DMS153 treated with DMSO at 0.1 percent for 48 hours (cell line): ENCODE results near the gene KSR2.

ENCODE experiments used
- DNase-seq: peaks from one replicate; lab custom pipeline; 2025; ENCODE audit not compliant: unreplicated experiment; lab: John Stamatoyannopoulos, UW

Gene KSR2

DNA sequence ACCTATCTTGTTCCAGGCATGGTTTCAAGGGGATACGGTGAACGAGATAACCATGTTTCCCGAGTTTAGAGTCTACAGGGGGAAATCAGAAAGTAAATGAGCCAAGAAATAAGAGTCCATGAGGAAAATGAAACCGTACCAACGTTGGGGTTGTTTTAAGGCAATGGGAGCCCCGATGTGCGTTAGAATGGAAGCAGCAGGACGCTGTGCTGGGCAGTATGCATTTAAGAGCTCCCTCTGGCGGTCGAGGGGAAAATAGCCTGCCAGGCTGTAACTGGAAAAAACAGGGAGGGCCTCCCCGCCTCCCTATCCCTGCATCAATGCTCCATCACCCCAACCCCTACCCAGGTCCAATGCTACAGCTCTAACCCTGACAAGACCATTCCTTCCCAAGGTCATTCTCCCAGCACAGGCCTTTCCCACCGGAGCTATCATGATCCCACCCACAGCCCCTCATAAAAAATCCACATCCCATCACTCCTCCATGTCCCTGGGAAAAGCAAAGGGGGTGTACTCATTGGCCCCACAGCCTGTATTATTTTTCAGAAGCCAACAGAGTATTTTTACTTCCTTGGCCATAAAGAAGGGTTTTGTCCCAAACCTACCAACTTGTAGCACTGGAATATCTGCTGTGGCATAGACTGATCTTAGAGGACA, 381.0 kb downstream of the KSR2 start:
- DNase-seq, result peak; percentile 41

DNA sequence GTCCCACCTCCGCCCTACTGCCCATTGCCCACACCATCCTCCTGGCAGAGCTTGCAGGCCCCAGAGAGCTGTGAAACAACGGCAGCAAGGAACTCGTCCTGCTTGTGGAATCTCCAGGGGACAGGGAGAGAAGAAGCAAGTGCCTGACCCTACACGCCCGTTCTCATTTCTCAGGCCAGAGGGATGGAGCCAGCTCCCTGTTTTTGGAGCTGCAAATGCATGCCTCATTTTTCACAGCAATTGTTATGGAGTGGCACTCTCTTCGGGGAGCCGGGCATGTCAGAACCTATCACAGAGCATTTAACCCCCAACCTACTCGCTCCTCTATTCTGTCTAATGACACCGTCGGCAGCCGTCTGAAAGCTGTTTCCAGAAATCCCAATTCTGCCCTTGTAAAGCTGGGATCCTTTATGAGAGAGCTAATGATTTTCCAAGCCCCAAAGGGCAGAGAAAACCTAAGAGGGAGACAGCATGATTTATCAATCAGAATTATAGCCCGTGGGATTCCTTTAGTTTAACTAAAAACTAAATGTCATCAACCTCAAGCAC, 385.0 kb downstream of the KSR2 start:
- no peak for DNase-seq

DNA sequence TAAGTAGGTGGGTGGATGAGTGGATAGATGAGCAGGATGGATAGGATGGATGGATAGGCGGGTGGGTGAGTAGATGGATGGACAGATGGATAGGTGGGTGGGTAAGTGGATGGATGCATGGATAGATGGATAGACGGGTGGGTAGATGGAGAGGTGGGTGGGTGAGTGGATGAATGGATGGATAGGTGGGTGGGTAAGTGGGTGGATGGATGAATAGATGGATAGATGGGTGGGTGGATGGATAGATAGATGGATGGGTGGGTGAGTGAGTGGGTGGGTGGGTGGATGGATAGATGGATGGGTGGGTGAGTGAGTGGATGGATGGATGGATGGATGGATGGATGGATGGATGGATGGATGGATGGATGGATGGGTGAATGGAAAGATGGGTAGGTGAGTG, 385.7 kb downstream of the KSR2 start:
- DNase-seq, result no peak

DNA sequence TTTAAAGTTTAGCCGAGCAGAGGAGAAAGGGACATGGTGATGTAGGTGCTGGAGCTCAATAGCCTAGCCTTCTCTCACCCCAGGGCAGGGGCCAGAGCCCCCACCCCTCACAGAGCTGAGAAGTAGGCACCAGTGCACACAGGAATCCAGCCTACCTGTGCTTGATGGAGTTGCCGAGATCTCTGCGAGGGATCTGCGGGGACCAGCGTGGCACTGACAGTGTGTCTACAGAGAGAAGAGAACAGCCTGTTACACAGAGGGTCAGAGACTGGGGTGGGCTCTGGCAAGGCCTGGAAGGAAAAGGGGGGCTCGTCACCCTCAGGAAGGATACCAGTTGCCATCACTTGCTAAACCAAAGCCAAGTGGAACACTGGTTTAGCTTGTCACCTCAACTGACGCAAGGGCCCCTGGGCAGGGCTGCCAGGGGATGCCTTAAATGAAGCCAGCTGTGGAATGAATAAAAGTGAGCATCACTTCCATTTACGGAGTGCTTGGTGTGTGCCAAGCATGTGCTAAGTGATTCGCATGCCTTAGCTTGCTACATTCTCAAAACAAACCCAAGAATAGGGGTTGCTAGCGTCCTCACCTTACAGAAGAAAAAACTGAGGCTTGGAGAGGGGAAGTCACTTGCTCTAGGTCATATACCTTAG, 386.5 kb downstream of the KSR2 start:
- DNase-seq, result no peak

DNA sequence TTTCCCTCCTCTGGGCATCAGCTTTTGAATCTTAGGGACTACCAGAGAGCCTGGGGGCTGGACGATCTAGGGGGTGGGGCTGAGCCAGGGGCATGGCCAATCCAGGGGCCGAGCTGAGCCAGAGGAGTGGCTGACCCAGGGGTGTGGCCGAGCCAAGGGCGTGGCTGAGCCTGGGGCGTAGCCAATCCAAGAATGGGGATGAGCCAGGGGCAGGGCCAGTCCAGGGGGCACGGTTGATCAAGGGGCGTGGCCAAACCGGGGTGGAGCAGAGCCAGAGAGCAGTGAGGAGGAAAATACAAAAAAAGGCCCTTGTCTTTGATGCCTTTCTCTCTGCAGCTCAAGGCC, 388.1 kb downstream of the KSR2 start:
- DNase-seq, result no peak

DNA sequence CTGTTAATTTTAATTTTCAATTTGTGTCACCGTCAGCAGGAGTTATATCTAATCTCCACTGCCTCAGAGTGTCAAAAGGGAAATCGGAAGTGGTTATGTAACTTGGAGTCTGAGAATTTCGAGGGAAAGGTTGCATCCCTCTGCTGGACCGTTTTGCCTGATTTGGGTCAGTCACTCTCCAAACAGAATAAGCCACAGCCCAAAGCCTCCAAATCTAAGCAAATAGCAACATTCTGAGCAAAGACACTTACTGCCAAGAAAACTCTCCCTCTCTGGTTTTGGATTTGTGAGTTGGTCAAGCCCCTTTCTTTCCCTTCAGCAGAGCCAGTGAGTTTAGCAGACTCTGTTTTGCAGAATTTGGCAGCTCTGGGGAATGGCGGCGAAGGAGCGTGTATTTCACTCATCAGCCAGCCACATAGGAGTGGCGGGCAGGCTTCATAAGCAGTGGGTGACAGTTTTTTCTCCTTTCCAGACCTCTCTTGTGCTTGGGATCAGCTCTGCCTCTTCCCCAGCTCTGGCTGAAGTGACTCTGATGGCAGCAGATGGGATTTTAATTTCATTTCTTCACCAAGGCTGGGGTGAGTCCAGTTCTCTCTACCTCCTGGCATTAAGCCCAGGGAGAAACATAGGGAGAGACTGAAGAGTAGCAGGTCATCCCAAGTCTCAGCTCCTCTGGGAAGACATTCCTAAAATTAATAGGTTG, 388.6 kb downstream of the KSR2 start:
- no peak for DNase-seq

DNA sequence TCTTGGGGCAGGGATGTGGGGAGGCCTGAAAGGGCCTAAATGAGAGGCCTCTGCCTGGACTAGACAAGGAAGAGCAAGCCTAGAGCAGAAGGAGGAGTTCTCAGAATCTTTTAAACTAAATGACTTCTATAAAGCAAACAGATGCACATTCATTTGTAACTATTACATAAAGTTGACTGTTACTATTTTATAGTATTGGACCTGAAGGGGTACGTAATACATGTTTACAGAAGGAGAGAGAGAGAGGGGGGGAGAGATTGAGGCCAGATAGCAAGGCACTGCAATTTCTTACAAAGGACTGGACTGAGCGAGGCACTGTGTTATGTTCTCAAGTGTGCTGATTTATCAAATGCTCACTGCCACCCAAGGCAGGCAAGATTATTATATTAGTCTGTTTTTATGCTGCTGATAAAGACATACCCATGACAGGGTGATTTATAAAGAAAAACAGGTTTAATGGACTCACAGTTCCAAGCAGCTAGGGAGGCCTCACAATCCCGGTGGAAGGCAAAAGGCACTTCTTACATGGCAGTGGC, 391.6 kb downstream of the KSR2 start:
- DNase-seq, result no peak

DNA sequence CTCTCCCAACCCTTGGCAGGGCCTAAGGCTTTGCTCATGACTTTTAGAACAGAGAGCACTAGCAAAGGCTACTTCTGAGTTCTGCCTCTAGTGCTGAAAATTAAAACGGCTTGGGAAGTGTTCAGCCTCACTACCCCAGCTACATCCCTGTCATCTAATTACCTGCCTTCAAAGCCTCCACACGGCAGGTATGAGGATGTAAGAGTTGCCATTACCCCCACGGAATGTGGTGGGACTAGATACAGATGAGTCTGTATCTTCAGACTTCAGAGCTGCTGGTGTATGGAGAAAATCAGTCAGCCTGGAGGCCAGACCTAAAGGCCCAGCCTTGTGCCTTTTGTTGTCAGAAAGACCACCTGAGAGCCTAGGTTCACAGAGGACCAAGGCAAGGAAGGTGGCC, 392.7 kb downstream of the KSR2 start:
- no peak for DNase-seq

DNA sequence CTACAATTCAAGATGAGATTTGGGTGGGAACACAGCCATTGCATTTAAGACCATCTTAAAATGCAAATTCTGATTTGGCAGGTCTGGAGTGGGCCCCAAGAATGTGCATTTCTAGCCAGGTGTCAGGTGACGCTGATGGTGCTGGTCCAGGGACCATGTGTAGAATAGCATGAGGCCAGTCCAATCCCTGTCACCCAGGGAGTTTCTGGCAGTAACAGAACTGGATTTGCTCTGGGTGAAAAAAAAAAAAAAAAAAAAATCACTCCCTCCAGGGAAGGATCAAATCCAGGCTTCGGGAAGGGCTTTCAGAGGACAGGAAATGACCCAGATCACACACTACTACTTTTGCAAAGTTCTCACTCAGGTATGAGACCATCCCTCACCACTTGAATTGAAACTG, 394.1 kb downstream of the KSR2 start:
- DNase-seq, result no peak

DNA sequence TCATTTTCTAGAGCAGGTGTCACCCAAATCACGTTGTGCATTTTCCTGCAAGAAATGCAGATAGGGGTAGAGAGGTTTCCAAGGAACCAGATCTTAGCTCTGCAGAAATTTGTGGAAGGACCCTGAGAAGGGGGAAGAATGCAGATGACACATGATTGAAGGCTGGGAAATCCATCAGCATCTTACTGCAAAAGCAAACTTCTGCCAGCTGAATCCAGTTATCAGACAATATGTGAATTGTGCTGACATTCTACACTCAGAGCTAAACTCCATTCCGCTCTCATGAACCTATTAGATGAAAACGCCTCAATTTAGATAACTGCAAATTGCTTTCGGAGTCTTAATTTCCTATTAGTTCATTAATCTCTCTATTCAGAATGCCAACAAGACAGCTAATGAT, 396.0 kb downstream of the KSR2 start:
- DNase-seq, result no peak

DNA sequence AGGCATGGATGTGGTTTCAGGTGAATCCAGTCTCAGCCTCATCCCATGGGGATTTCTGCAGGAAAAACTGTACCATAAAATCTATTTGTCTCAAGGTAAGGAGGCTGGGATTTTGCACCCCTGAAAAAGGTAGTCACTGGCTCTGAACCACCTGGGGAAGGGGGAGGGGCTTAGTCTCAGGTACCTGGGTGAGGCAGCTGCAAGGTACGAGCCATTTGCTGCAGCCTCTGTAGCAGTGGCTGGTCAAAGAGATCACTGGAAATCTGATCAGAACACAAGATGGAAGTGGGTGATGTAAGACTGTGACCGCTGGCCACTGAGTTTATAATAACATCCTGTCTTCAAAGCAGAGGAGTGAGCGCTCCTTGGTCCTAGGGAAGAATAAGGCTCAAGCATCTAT, 397.5 kb downstream of the KSR2 start:
- no peak for DNase-seq

DNA sequence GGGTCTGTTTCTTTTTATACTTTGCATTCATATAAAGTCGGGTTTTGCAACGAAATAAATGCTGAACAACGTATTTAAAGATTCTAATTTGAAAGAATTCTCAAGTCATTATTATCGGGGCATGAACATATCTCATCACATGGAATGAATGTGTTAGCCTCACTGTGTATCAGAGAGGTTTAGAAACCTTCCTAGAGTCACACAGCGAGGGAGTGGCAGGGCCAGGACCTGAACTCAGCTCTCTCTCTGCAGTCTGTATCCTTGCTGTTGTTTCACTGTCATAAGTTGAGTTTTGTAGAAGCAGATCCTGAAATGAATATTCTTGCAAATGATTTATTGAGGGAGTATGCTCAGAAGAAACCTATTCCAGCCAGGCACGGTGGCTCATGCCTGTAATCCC, 398.2 kb downstream of the KSR2 start:
- DNase-seq, result no peak

DNA sequence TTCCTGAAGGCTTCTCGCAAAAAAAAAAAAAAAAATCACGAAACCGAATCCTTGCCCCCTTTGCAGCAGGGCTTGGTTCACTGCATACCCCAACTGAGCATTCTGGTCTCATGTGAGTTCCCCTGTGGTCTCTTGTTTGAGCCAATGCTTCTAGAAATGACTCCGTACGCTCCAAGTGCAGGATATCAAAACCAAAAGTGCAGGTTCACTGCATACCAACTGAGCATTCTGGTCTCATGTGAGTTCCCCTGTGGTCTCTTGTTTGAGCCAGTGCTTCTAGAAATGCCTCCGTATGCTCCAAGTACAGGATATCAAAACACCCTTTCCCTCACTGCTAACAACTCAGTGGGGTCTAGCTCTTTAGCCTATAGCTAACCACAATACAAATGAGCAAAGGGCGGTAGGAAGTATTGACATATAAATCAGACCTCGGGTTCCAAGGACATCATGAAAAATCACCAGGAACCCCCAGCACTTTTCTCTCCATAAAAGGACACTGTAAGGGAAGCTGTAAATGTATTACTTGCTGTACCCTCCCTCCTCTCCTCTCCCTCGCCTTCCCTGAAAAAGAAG, 401.1 kb downstream of the KSR2 start:
- DNase-seq, result no peak

DNA sequence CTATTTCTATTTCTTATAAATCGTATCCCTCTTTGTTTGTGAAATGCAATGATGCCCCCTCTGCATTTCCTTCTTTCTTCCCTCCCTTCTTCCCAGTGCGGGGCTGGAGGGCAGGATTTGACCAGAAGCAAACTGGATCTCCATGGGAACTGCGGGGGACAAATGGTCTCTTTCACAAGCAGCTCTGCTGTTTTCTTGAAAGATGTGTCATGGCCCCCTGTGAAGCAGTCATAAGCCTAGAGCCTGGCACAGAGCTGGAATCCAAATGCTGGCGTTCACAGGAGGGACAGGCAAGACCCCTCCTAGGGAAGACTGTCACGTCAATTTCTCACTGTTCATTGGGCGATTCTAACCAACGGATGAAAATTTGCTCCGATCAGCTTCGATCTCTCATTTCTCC, 403.9 kb downstream of the KSR2 start:
- DNase-seq, result no peak

DNA sequence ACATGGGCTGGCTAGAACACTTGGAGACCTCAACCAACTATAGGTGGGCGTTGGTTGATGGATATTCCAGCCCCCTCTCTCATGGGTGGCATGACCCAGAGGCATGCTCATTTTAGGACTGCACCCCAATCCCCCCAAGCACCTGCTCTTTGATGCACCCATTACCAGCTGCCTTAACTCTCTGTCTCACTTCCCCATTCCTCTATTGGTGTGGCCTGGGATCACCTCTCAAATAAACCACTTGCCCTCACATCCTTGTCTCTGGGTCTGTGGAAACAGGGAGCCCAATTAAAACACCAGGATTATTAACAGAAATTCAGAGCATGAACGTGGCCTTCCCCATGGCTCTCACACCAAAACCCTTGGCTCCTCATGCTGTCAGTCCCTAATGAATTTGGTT, 405.1 kb downstream of the KSR2 start:
- DNase-seq, result no peak

DNA sequence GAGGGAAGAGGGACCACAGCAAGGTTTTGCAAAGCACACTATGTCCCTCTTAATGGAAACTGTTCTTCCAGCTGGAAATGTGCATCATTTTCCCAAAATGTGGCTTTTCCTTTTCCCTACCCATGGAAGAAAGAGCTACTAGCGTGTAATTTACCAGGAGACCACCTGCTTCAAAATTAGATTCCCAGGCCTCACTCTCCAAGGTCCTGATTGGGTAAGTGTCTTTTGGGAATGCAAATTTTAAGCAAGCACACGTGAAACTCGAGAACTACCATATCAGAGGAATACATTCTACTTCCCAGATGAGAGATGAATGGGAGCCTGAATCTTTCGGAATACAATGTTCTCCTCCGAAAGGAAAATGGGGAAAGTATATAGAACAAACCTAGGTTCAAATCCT, 405.8 kb downstream of the KSR2 start:
- no peak for DNase-seq

DNA sequence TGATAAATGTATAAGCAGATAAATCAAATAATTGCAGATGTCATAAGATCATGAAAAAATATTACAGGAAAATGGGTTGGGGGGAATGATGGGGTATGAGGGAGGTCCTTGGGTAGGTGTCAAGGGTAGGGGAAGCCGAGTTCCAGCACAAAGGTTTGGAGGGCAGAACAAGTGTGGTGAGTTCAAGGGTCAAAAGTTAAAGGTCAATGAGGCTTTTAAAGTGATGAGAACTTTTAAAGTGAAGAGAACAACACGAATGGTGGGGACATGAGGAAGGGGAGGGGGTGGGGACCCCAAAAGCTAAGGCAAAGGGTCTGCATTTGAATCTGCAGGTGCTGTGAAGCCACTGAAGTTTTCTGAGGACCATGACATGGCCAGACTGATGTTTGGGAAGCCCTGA, 406.8 kb downstream of the KSR2 start:
- DNase-seq, result no peak

DNA sequence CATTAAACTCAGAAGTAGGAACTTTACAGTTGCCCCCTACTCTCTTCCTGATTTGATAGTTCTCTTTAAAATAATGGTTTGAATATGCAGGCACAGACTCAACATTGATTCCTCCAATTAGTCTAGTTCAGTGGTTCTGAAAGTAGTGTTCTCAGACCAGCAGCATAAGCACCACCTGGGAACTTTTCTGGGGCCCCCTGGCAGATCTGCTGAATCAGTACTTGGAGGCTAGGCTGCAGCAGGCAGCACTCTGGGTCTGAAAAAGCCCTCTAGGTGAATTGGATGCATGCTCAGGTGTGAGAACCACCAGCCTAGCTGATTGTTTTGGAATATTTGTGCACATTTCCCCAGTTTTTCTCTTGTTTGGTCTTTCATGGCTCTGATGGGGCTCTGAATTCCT, 408.8 kb downstream of the KSR2 start:
- DNase-seq, result no peak

DNA sequence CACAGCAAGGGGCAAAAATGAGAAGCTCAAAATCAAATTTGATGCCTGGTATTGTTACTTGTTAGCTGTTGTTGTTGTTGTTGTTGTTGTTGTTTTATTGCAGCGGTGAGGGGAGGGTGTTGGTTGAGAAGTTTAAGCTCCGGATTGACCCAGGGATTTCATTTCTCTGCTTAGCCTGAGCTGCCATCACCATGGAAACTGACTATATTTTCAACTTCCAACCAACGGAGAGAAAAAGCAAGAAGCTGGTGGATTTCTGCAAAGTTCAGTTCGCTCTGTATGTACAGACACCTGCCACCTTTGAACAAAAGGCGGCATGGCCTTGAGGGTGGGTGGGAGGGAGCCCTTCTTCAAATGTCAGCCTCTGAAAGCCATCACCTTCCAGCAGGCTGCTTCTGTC, 412.9 kb downstream of the KSR2 start:
- DNase-seq, result no peak

DNA sequence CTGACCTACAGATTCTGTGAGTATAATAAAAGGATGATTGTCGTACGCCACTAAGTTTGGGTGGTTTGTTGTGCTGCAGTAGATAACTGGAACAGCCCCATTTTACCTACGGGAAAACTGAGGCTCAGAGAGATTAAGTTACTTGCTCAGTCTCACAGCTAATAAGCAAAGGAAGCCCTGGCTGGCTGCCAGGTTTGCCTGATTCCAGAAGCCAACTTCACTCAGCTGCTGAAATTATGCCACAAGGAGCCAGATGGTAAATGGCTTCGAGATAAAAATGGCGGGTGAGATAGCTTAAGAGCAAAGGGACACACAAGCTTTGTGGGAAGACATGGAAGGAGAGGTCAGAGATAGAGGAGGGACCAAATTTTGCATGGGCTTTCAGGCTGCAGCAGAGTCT, 415.8 kb downstream of the KSR2 start:
- DNase-seq, result no peak

DNA sequence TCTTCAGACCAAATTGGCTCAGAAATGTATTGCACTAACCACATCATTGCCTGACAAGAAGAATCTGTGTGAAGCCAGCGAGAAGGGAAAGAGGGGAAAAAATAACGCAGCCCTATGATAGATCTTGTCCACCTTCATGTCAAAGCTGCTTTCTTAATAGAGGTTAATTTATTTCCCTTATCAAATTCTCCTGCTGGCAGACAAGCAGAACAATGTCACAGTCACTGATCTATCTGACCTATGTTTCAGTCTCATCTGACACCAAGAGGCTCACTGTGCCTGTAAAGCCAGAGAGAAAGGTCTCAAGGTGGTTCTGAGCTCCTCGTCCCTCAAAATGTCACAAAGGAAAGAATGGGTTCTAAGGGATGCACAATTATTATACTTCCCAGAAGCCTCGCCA, 417.1 kb downstream of the KSR2 start:
- no peak for DNase-seq

DNA sequence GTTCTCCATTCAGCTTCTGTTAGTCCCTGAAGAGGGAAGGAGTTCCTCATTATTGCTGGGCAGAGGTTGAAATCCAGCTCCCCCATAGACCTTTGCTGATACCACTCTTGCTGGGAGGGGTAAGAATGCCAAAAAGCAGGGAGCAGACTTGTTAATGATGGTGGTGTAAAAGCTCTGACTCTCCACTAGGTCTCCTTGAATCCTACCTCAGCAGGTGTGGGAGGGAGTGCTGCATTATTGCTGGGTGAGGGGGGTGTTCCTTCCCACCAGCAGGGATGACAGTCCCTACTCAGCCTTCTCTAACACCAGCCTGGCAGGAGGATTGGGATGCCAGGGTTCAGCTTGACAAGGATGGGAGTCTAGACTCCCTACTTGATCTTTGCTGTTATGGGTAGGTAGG, 421.6 kb downstream of the KSR2 start:
- no peak for DNase-seq
